Stimulated activated CD4-positive, alpha-beta T cell treated with anti-CD3 and anti-CD28 coated beads, Interleukin-1b, Interleukin-23, amount 100 ng/mL, for 1 hour (primary cell): ENCODE measurements around the gene SCFD1.
A peak's percentile ranks its signal among the peaks of the same experiment; 100 is the strongest.
"Not testable (repeated sequence)": the region's sequence is repeated elsewhere in the genome, so short reads cannot be mapped to it uniquely, and the experiment has no call there.

ENCODE experiments used
- DNase-seq, 2 donors: peaks; one replicate each; pipeline ENCODE4 v3.0.0-alpha.2; 2020; ENCODE audit warnings: low read depth in 2 of 2

SCFD1 gene

GRCh38 chr14:30610787-30611343, 11.3 kb upstream of the SCFD1 start:
- no peak for DNase-seq

GRCh38 chr14:30614155-30614554, 8.0 kb upstream of the SCFD1 start:
- DNase-seq, result no peak

- DNase-seq, result no peak
Measured at GRCh38 chr14:30620178-30620577, 1.9 kb upstream of the SCFD1 start.

- no peak for DNase-seq
Measured at GRCh38 chr14:30621354-30621939, 672 bp upstream of the SCFD1 start.

GRCh38 chr14:30623412-30624131, 1.5 kb downstream of the SCFD1 start:
- no peak for DNase-seq

GRCh38 chr14:30624132-30624423, 2.0 kb downstream of the SCFD1 start:
- DNase-seq, result no peak

- DNase-seq, result no peak
Measured at GRCh38 chr14:30625533-30625932, 3.4 kb downstream of the SCFD1 start.

GRCh38 chr14:30629432-30629831, 7.3 kb downstream of the SCFD1 start:
- not testable (repeated sequence) for DNase-seq

- no peak for DNase-seq
Measured at GRCh38 chr14:30630248-30630647, 8.1 kb downstream of the SCFD1 start.

- no peak for DNase-seq
Measured at GRCh38 chr14:30632730-30633129, 10.6 kb downstream of the SCFD1 start.

GRCh38 chr14:30638926-30639325, 16.8 kb downstream of the SCFD1 start:
- DNase-seq, result no peak

GRCh38 chr14:30641207-30641606, 19.1 kb downstream of the SCFD1 start:
- DNase-seq, result no peak

GRCh38 chr14:30644462-30644861, 22.3 kb downstream of the SCFD1 start:
- DNase-seq, result not testable (repeated sequence)

- DNase-seq, result no peak
Measured at GRCh38 chr14:30645600-30645999, 23.5 kb downstream of the SCFD1 start.

GRCh38 chr14:30648471-30648870, 26.4 kb downstream of the SCFD1 start:
- no peak for DNase-seq

- no peak for DNase-seq
Measured at GRCh38 chr14:30651937-30652336, 29.8 kb downstream of the SCFD1 start.

- DNase-seq, result no peak
Measured at GRCh38 chr14:30655124-30655523, 33.0 kb downstream of the SCFD1 start.

GRCh38 chr14:30655658-30656057, 33.5 kb downstream of the SCFD1 start:
- no peak for DNase-seq

GRCh38 chr14:30656190-30656632, 34.1 kb downstream of the SCFD1 start:
- peak in 1 of 2 donors; percentile 2 for DNase-seq

GRCh38 chr14:30657050-30657449, 34.9 kb downstream of the SCFD1 start:
- no peak for DNase-seq

- DNase-seq, result no peak
Measured at GRCh38 chr14:30657606-30658163, 35.6 kb downstream of the SCFD1 start.

GRCh38 chr14:30658645-30659044, 36.5 kb downstream of the SCFD1 start:
- DNase-seq, result no peak

- no peak for DNase-seq
Measured at GRCh38 chr14:30669594-30669993, 47.5 kb downstream of the SCFD1 start.
